Heart right ventricle (tissue), 16 donors: ENCODE measurements around the gene CEP104. TPM values are rescaled to one million over a fixed set of nuclear protein-coding genes. Genes with fewer than 3 reads are reported as not detected.

Source experiments
- ATAC-seq, 8 donors: fragments of 200-7000 bp; cut with Tn5 transposase; one replicate each; pipeline ENCODE4 v1.9.1; 2020; ENCODE audit warnings: mild to moderate bottlenecking in 8 of 8, moderate library complexity in 8 of 8, moderate number of reproducible peaks in 1 of 8
- DNase-seq, 2 donors: peaks; one replicate each; pipeline ENCODE4 v3.0.0-alpha.2; 2020
- H3K27ac ChIP-seq, 10 donors: fragments of 200-600 bp; sonication (generic) in 2 of 10; one replicate each; pipeline versions ENCODE4 v1.5.0 to v1.8.0; 2020 to 2022; ENCODE audit warnings: mild to moderate bottlenecking in 3 of 10
- H3K27me3 ChIP-seq, 7 donors: fragments of 200-600 bp; one replicate each; pipeline ENCODE4 v1.8.0; 2021 to 2022; ENCODE audit warnings: mild to moderate bottlenecking in 2 of 7
- H3K36me3 ChIP-seq, 9 donors: fragments of 200-600 bp; sonication (generic) in 1 of 9; one replicate each; pipeline versions ENCODE4 v1.5.0 to v1.8.0; 2020 to 2022; ENCODE audit warnings: mild to moderate bottlenecking in 2 of 9
- H3K4me1 ChIP-seq, 9 donors: fragments of 200-600 bp; sonication (generic) in 1 of 9; one replicate each; pipeline versions ENCODE4 v1.5.0 to v1.8.0; 2020 to 2022; ENCODE audit warnings: mild to moderate bottlenecking in 4 of 9
- H3K4me3 ChIP-seq, 10 donors: fragments of 200-600 bp; sonication (generic) in 2 of 10; one replicate each; pipeline versions ENCODE4 v1.5.0 to v1.8.0; 2020 to 2022; ENCODE audit warnings: mild to moderate bottlenecking in 7 of 10, moderate library complexity in 2 of 10
- H3K9me3 ChIP-seq, 11 donors: fragments of 200-600 bp in 10 of 11; sonication (generic) in 2 of 11; one replicate each; pipeline versions ENCODE4 v1.5.0 to v1.8.0; 2013 to 2022; ENCODE audit warnings: mild to moderate bottlenecking in 2 of 11, control low read depth in 1 of 11, moderate library complexity in 1 of 11
- CTCF ChIP-seq, 9 donors: fragments of 200-600 bp; sonication (generic) in 2 of 9; IDR thresholded peaks; one replicate each; pipeline versions ENCODE4 v1.5.0 to v1.8.0; 2021 to 2022; ENCODE audit warnings: antibody characterized with exemption in 9 of 9, mild to moderate bottlenecking in 5 of 9, moderate library complexity in 1 of 9
- WGBS, 2 donors: extraction: QIAGEN DNeasy Blood & Tissue Kit; methylation state at CpG; one replicate each; pipeline ENCODE4 v1.1.7; 2013; ENCODE audit warnings: inconsistent platforms in 1 of 2; 5-methylcytosine and 5-hydroxymethylcytosine counted together
- intact Hi-C, 10 donors: fragments of 100-400 bp; cut with DNase I; formaldehyde crosslinking; loops; one replicate each; pipeline versions ENCODE4 v1.11.1 to v1.14.2; 2022
- polyA plus RNA-seq, 2 donors: library from polyadenylated mRNA; stranded (reverse); fragments of 200-250 nt; gene quantifications; one replicate each; pipeline ENCODE4 v1.2.3, GENCODE V29; 2013
- total RNA-seq, 10 donors: library from RNA; stranded (reverse); fragmentation: NEBNext Ultra II Directional in 3 of 10; extraction: Animal tissue kit (Norgen Biotek cat#: 25700) in 3 of 10; gene quantifications; one replicate each; pipeline versions ENCODE4 v1.2.1 to v1.2.4, GENCODE V29; 2021 to 2023
- donor health status: Arrhythmogenic right ventricular cardiomyopathy.
- donor health status: ischemic (EF 13 %, LVEDD 7.1; RV severe dilation, severe dysfunction).
- donor health status: healthy with polysubstance abuse.
- donor health status: DM: no; HTN: yes; CAD: no.
- donor health status: DM: no; HTN: no; CAD: no.
- donor health status: ischemic (EF 25% LVEDD 6.9; RV normal size, moderate dysfunction).
- donor health status: ischemic (EF 25% LVEDD 5.7; RV mildly dilated, moderate dysfunction).
- donor health status: healthy.
- donor health status: DM: yes; HTN: yes; CAD: no.
- donor health status: Ischemic cardiomyopathy.
- donor health status: ischemic (EF 35%, LVEDD 5.7; RV mildly dilated, moderate dysfunction).
- donor health status: nonischemic (EF 11% LVEDD 7.7; RV severe dilation, severe dysfunction).
- donor health status: DM: yes; HTN: yes; CAD: no.
- donor health status: PGD.
- donor health status: ischemic (EF 29% LVEDD 5.4; RV normal size, mild dysfunction).
- donor health status: nonischemic (EF 23%, LVEDD 6.1; RV moderate dilation, normal function).

CEP104 gene
- total and polyA plus RNA-seq, 12 donors, result 4.9 to 42.9 (median 27.2) TPM

GRCh38 chr1:3821004-3821403 is 36.0 kb downstream of the CEP104 start:
- H3K4me3 ChIP-seq, result no peak overlapping the region
- no peak overlapping the region for H3K27ac ChIP-seq
- DNase-seq, result no peak
- no peaks in the 10 kb centered on the region for H3K27me3 ChIP-seq
- no peak for ATAC-seq
- no peaks in the 10 kb centered on the region for H3K4me1 ChIP-seq
- no peak for TF ChIP-seq CTCF (IDR thresholded peaks at IDR 0.05)
- intact Hi-C loops, result no loop called here
- 90% methylated on average over 6 of the region's 6 CpGs for WGBS, 2 donors
- no peaks in the 10 kb centered on the region for H3K9me3 ChIP-seq
- H3K36me3 ChIP-seq, result peaks cover 0 to 89% (median 42%) of the 10 kb centered on the region in 9 donors

- Histone ChIP-seq H3K27ac (no peak overlapping the region), H3K27me3 (no peaks in the 10 kb centered on the region), H3K9me3 (no peaks in the 10 kb centered on the region), H3K4me1 (no peaks in the 10 kb centered on the region), H3K36me3 (peaks cover 0 to 89% (median 38%) of the 10 kb centered on the region in 9 donors), H3K4me3 (no peak overlapping the region)
- ATAC-seq, result no peak
- WGBS, 2 donors, result 91% methylated on average over 8 of the region's 8 CpGs
- TF ChIP-seq CTCF (IDR thresholded peaks at IDR 0.05), result no peak
- intact Hi-C loops, result no loop called here
- DNase-seq, result no peak
Measured at GRCh38 chr1:3820316-3820715, 36.7 kb downstream of the CEP104 start.

GRCh38 chr1:3819771-3820200 is 37.2 kb downstream of the CEP104 start:
- intact Hi-C loops, result no loop called here
- H3K36me3 ChIP-seq, result peaks cover 0 to 91% (median 43%) of the 10 kb centered on the region in 9 donors
- WGBS, 2 donors, result 76 to 77% methylated on average over 10 of the region's 10 CpGs
- no peaks in the 10 kb centered on the region for H3K4me1 ChIP-seq
- TF ChIP-seq CTCF (IDR thresholded peaks at IDR 0.05), result no peak
- no peaks in the 10 kb centered on the region for H3K9me3 ChIP-seq
- H3K4me3 ChIP-seq, result no peak overlapping the region
- no peak overlapping the region for H3K27ac ChIP-seq
- ATAC-seq, result no peak
- no peaks in the 10 kb centered on the region for H3K27me3 ChIP-seq
- no peak for DNase-seq

GRCh38 chr1:3817821-3818597 is 39.0 kb downstream of the CEP104 start:
- 93 to 94% methylated on average over 28 of the region's 28 CpGs for WGBS, 2 donors
- H3K27ac ChIP-seq, result no peak overlapping the region
- H3K9me3 ChIP-seq, result no peaks in the 10 kb centered on the region
- H3K4me3 ChIP-seq, result no peak overlapping the region
- TF ChIP-seq CTCF (IDR thresholded peaks at IDR 0.05), result no peak
- DNase-seq (no peak), ATAC-seq (peak in 1 of 8 donors; percentile 22)
- no peaks in the 10 kb centered on the region for H3K27me3 ChIP-seq
- intact Hi-C loops, result no loop called here
- no peaks in the 10 kb centered on the region for H3K4me1 ChIP-seq
- H3K36me3 ChIP-seq, result peaks cover 0 to 90% (median 48%) of the 10 kb centered on the region in 9 donors
